T47D (cell line): ENCODE measurements around the gene SYT8.

ENCODE experiments used
- DNase-seq, 2 experiments: peaks; one replicate each; pipeline versions ENCODE4 v3.0.0 to v3.0.0-alpha.2; 2011 to 2012; ENCODE audit warnings: low read depth in 1 of 2, low spot score in 1 of 2
- JUND ChIP-seq: IDR thresholded peaks from 2 replicates; pipeline ENCODE4 v1.6.1; 2012; ENCODE audit warnings: low read depth
- in situ Hi-C: cut with HindIII; loops from 2 replicates; pipeline ENCODE4 v1.10.0; 2016; ENCODE audit warnings: low sequenced_read_pairs, low pct_unique_long_range_greater_than_20kb

SYT8 gene

GRCh38 chr11:1854132-1854948 lies 19.6 kb downstream of the SYT8 start:
- TF ChIP-seq JUND: no peak
- DNase-seq: no peak
- in situ Hi-C loops: no loop called here

DNA sequence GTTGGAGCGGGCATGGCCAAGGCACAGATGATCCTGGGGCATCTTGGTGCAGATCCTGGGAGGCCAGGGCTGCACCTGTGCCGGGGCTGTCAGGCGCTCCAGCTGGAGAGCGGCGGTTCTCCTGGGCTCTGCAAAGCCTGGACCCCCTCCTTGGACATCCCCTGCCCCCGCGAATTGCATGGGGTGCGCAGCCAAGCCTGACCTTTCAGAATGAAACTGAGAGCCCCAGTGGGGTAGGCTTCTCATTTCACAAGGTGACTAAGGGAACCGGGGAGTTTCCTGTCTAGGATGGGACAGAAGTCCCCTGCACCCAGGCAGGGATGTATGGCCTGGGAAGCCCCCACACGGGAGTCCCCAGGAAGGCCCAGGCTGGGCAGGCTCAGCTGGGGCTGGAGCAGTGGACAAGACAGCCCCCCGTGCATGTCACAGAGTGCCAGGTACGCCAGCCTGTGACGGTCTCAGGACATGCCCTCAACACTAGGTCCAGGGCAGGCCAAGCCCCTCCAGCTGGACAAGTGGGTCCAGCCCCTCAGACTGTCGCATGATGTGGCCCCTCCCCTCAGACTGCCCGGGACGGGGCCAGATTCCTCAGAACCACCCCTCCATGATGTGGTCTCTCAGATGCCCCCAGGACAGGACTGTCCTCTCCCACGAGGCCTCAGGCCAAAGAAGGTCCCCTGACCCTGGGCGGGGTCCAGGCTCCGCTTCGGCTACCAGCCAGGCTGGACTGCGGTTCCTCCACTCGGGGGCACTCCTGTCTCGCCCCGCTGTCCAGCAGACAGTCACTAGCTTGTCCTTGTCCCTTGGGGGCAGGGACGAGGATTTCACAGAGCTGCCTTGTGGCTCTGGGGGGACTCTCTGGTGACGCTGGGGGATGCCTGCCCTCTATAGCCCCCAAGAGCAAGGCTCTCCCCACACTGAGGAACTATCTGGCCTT lies 20.4 kb downstream of the SYT8 start:
- TF ChIP-seq JUND: no peak
- DNase-seq: no peak
- in situ Hi-C loops: no loop called here

DNA sequence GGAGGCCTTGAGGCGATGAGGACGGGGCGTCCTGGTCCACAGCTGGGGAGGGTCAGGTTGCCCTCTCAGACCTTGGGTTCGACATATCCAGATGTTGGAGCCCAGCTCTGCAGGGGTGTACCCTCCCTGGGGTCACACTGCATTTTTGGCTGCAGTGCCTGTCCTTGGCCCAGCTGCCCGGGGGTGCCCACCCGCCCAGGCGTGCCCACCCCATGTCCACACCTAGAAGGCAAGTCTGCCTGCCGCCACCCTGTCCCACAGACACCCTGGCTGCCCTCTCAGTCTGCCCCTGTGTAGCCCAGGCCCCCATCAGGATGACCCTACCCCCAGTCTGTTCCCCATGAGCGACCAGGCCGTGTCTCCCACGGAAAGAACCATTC lies 21.1 kb downstream of the SYT8 start:
- no peak for TF ChIP-seq JUND
- in situ Hi-C loops: no loop called here
- DNase-seq: no peak

GRCh38 chr11:1856306-1857005 lies 21.7 kb downstream of the SYT8 start:
- DNase-seq: no peak
- in situ Hi-C loops: no loop called here
- no peak for TF ChIP-seq JUND

GRCh38 chr11:1857064-1857463 lies 22.3 kb downstream of the SYT8 start:
- no peak for DNase-seq
- TF ChIP-seq JUND: no peak
- in situ Hi-C loops: no loop called here

GRCh38 chr11:1858154-1858553 lies 23.4 kb downstream of the SYT8 start:
- in situ Hi-C loops: no loop called here
- no peak for DNase-seq
- TF ChIP-seq JUND: no peak

DNA sequence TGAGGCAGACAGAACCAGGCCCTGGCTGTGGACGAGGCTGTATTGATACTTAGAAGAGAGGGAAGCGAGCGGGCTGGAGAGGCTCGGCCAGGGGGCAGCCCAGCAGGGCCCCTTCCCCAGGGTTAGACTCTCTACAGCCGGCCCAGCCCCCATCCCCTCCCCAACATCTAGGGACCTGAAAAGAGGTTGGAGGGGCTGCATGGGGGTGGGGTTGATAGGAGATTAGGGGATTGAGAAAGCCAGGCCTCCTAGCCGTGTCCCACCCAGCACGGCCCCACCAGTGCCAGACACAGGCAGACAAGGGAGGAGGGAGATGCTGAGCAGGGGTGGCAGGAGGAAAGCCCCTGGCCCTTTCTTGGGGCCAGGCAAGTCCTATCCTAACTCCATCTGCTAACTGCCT lies 23.8 kb downstream of the SYT8 start:
- TF ChIP-seq JUND: no peak
- in situ Hi-C loops: no loop called here
- DNase-seq: no peak

DNA sequence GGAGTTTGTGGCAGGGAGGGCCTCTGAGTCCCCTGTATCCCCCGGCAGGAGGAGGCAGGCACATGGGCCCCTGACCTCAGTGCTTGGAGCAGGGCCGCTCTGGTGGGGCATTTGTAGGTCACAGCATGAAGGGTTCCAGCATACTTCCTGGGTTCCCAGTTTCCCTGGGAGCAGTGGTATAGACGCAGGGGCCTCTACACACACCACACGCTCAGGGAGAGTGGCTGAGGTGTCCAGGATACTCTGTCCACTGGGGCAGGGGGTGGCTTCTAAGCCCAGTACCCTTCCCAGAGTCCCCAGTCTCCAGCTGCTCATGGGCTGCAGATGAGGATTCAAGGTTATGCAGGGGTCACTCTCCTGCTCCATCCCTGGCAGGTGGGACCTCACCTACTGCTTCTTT lies 24.2 kb downstream of the SYT8 start:
- TF ChIP-seq JUND: no peak
- DNase-seq: no peak
- in situ Hi-C loops: no loop called here

DNA sequence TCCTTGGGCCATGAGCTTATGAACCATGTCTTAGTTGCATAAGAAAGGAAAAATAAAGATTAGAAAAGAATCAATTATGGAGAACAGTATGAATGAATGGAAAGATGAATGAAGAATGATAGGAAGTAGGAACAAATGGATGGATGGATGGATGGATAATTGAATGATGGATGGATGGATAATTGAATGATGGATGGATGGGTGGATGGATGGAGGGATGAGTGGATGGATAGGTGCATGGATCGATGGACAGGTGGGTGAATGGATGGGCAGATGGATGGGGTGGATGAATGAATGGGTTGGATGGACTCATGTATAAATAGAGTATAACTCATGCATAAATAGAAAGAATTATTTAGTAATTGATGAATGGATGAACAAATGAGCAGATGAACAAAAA lies 25.3 kb downstream of the SYT8 start:
- no peak for DNase-seq
- no peak for TF ChIP-seq JUND
- in situ Hi-C loops: no loop called here

- in situ Hi-C loops: no loop called here
- no peak for DNase-seq
- no peak for TF ChIP-seq JUND
These were observed 26.9 kb downstream of the SYT8 start for GRCh38 chr11:1861435-1862411.

DNA sequence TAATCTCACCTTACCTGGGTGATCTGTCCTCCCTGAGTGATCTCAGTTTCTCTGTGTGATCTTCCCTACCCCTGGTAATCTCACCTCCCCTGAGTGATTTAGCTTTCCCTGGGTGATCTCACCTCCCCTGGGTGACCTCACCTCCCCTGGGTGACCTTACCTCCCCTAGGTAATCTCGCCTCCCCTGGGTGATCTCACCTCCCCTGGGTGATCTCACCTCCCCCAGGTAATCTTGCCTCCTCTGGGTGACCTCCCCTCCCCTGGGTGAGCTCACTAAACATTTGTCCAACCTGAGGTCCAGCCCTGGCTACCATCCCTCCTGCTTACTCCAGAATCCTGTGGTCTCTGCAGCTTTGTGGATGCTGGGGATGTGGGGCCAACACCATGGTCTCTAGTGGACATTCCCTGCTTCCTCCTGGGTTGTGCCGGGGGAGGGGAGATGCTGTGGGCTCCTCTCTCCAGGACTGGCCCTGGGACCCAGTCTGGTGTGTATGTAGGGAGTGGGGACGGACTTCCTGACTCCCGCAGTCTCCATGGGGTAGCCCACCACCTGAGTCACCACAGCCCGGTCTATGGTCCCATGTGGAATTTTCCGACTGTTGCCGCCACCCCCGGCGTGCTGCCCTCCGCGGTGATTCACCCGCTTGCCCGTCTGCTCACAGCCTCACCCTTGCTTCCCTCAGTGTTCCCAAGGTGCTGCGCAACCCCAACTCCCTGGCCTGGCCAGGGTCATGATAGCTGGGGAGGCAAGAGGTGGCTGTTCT lies 28.0 kb downstream of the SYT8 start:
- DNase-seq: no peak
- in situ Hi-C loops: no loop called here
- TF ChIP-seq JUND: no peak
